A204.1 (cell line): ENCODE results near the gene IL12RB2.
A peak's percentile ranks its signal among the peaks of the same experiment; 100 is the strongest.
"Not testable (repeated sequence)": the region's sequence is repeated elsewhere in the genome, so short reads cannot be mapped to it uniquely, and the experiment has no call there.

Experiments used
- FAIRE-seq: peaks from 2 replicates; lab custom pipeline; 2012; peaks lifted over from hg19 to GRCh38; lab: Jason Lieb, UNC

IL12RB2 gene

GRCh38 chr1:67399199-67399993, 91.7 kb downstream of the IL12RB2 start:
- FAIRE-seq, result no peak

- not testable (repeated sequence) for FAIRE-seq
These were observed 92.5 kb downstream of the IL12RB2 start for GRCh38 chr1:67400029-67400786.

- no peak for FAIRE-seq
These were observed 93.8 kb downstream of the IL12RB2 start for GRCh38 chr1:67401443-67401842.

GRCh38 chr1:67404212-67404620, 96.5 kb downstream of the IL12RB2 start:
- no peak for FAIRE-seq

- no peak for FAIRE-seq
These were observed 98.0 kb downstream of the IL12RB2 start for GRCh38 chr1:67405473-67406245.

GRCh38 chr1:67407498-67407897, 99.8 kb downstream of the IL12RB2 start:
- no peak for FAIRE-seq

- FAIRE-seq, result no peak
These were observed 100.5 kb downstream of the IL12RB2 start for GRCh38 chr1:67408148-67408547.

GRCh38 chr1:67413101-67413500, 105.4 kb downstream of the IL12RB2 start:
- FAIRE-seq, result not testable (repeated sequence)

- no peak for FAIRE-seq
These were observed 106.9 kb downstream of the IL12RB2 start for GRCh38 chr1:67414574-67414973.

GRCh38 chr1:67415041-67415440, 107.4 kb downstream of the IL12RB2 start:
- FAIRE-seq, result no peak

GRCh38 chr1:67417733-67418132, 110.1 kb downstream of the IL12RB2 start:
- not testable (repeated sequence) for FAIRE-seq

GRCh38 chr1:67418839-67419586, 111.3 kb downstream of the IL12RB2 start:
- FAIRE-seq, result no peak

GRCh38 chr1:67420835-67421492, 113.3 kb downstream of the IL12RB2 start:
- FAIRE-seq, result no peak

- FAIRE-seq, result no peak
These were observed 119.8 kb downstream of the IL12RB2 start for GRCh38 chr1:67427465-67427864.

- FAIRE-seq, result no peak
These were observed 120.3 kb downstream of the IL12RB2 start for GRCh38 chr1:67427947-67428346.

GRCh38 chr1:67429011-67429527, 121.4 kb downstream of the IL12RB2 start:
- FAIRE-seq, result no peak

GRCh38 chr1:67429528-67430357, 122.1 kb downstream of the IL12RB2 start:
- no peak for FAIRE-seq

- peak; percentile 93 for FAIRE-seq
These were observed 122.9 kb downstream of the IL12RB2 start, which contains the start of gene SERBP1 for GRCh38 chr1:67430358-67431155. SERBP1 (minus strand) TSS chr1:67430402; CDS start chr1:67430300, 102 bp downstream.

GRCh38 chr1:67431156-67431765, 123.6 kb downstream of the IL12RB2 start:
- FAIRE-seq, result no peak
